Stimulated activated naive CD8-positive, alpha-beta T cell treated with anti-CD3 and anti-CD28 coated beads, Interleukin-15, Interleukin-2, amounts not matched to agents 100 U/mL and 50 U/mL, for 24 hours (primary cell): ENCODE measurements around the gene NCL.
"Not testable (repeated sequence)": the region's sequence is repeated elsewhere in the genome, so short reads cannot be mapped to it uniquely, and the experiment has no call there.

Source experiments
- ATAC-seq: fragments of 150-1000 bp; cut with Tn5 transposase; one replicate; pipeline ENCODE4 v1.10.0; 2021
- DNase-seq: peaks from one replicate; pipeline ENCODE4 v3.0.0; 2021

NCL gene

GRCh38 chr2:231467613-231468530, 3.6 kb upstream of the NCL start:
- DNase-seq (no peak), ATAC-seq (no peak)

- ATAC-seq = no peak
- no peak for DNase-seq
These were observed 2.8 kb upstream of the NCL start for GRCh38 chr2:231467016-231467545.

GRCh38 chr2:231464576-231465540, 574 bp upstream of the NCL start:
- peak; percentile 99 for DNase-seq
- no peak for ATAC-seq

GRCh38 chr2:231462729-231463465, 1.4 kb downstream of the NCL start:
- ATAC-seq = no peak
- DNase-seq = no peak

DNA sequence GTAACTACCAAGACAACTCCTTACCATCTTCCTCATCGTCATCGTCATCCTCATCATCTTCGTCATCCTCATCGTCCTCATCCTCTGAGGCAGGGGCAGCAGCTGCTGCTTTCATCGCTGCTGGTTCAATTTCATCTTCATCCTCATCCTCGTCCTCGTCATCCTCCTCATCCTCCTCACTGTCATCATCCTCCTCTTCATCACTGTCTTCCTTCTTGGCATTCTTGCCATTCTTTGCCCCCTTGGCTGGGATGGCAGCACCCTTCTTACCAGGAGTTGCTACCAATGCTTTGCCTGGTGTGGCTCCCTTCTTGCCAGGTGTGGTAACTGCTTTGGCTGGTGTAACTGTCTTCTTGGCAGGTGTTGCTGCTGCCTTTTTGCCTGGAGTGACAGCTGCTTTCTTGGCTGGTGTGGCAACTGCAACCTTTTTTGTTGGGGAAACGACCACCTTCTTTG, 2.7 kb downstream of the NCL start:
- no peak for ATAC-seq
- no peak for DNase-seq

DNA sequence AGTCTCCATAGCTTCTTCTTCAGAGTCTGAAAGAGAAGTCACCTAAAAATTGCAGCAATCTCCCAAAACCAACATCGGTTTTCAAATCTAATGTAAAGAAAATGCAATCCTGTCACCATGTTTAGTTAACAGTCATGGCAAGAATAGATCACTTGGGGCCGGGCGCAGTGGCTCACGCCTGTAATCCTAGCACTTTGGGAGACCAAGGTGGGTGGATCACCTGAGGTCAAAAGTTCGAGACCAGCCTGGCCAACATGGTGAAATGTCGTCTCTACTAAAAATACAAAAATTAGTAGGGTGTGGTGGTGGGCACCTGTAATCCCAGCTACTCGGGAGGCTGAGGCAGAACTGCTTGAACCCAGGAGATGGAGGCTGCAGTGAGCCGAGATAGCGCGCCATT, 3.4 kb downstream of the NCL start:
- not testable (repeated sequence) for DNase-seq

DNA sequence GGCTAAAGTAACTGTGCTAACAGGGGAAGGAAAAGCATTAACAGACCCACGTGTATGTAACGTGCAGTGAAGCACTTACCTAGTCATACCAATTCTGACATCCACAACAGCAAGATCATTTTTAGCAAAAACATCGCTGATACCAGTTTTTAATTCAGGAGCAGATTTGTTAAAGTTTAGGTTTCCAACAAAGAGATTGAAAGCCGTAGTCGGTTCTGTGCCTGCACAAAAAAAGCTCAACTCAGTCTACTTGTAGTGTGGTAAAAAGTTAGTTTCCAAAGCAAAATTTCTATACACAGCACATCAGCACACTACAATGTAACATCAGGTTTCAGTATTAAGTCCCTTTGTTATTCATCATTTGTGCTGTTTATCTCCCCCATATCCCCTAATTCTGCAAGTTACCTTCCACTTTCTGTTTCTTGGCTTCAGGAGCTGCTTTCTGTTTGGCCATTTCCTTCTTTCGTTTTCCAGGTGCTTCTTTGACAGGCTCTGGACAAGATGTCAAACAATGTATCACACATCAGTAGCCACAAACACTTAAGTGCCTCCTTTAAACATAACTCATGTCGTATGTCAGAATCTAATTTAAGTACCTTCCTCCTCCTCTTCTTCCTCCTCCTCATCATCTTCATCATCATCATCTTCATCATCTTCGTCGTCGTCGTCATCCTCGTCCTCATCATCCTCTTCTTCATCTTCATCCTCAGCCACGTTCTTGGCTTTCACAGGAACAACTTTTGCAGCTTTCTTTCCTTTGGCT, 4.0 kb downstream of the NCL start:
- no peak for ATAC-seq
- DNase-seq = no peak

More for the DNA sequence above, 3.4 kb downstream of the NCL start:
- not testable (repeated sequence) for ATAC-seq

DNA sequence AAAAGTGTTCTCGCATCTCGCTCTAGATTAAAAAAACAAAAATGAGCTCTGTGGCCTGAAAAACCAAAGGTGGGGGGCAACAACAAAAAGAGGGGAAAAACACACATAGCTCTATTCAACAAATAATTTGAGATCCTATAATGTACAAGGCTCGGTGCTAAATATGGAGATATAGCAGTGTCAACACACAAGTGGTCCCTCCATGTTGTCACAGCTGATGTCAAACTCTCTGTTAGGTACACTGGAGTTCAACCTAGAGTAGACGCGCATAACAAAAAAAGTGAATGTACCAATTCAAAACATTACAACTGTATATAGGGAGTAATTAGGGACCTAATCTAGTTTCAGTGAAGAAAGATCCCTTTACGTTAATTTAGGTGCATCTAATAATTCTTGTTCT, 5.9 kb downstream of the NCL start:
- ATAC-seq (no peak), DNase-seq (no peak)

DNA sequence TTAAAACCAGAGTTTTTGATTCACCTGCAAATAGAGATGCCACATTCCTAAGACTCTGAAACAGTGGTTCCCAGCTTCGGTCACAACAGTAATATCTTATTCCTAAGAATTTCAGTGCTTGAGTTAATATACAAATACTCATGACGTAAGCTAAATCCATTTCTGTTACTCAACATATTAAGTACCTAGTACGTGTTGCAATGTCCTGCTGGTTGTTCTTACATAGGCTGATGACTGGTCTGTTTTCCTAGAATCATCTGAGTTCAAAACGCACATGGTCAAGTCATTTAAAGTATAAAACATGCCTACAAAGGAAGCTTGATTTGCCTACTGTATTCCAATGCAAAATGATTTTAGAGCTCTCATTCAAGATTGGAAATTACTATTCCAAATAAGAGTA, 7.2 kb downstream of the NCL start:
- DNase-seq (no peak), ATAC-seq (no peak)

DNA sequence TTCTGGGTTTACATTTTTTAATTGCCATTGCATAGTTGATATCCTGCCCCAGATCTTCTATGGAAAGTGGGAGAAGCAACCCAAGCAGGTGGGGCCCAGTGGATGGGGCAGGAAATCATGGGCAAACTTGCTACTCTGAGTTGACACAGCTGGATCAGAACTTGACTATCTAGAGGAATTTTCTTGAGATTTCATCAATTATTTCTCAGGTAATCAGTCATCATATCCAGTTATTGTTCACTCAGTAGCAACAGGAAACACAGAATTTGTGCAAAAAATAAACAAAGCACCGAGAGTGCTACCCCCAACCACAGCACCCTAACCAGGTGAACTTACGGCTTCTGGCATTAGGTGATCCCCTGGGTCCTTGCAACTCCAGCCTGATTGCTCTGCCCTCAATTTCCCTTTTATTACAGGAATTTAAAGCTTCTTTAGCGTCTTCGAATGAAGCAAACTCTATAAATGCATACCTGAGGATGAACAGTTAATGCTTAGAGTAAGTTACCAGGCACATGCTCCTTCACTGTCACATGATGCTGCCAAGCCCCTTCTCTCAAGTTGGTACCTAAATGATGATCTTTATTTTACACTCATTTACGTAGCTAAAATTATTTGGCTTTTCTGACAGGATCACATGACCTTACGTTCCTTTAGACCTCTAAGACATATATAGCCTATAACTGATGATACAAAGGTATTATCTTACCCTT, 7.8 kb downstream of the NCL start:
- DNase-seq (no peak), ATAC-seq (no peak)

GRCh38 chr2:231455890-231456289, 8.4 kb downstream of the NCL start:
- no peak for ATAC-seq

DNA sequence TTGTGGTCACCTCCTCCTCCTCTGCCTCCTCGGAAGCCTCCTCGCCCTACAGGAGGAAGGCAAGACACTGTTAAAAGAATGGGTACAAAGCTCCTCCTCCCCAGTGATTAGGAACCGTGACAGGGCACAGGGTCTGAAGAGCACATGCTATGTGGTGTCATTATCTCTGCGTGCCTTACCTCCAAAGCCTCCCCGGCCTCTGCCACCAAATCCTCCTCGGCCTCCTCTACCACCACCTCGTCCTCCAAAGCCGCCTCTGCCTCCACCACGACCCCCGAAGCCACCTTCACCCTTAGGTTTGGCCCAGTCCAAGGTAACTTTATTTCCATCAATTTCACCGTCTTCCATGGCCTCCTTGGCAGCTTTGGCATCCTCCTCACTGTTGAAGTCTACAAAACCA, 9.1 kb downstream of the NCL start:
- DNase-seq (no peak), ATAC-seq (no peak)

More at GRCh38 chr2:231455890-231456289, 8.4 kb downstream of the NCL start:
- no peak for DNase-seq

DNA sequence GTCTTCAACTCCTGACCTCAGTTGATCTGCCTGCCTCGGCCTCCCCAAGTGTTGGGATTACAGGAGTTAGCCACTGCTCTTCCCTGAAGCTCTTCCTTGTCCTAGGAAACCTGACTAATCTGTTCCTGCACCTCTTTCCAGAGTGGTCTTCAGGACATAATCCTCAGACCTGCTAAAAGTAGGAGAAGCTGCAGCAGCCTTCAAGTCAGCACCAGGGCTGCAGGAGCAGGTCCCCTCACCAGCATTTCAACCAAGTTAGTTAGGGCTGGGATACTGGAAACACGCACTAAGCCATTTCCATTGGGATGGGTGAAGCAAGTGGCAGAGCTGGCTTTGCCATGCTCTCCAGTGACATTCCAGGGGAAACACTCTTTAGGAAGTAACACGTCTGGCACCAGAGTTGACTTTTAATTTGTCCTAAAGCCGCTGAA, 9.9 kb downstream of the NCL start:
- ATAC-seq (no peak), DNase-seq (no peak)

DNA sequence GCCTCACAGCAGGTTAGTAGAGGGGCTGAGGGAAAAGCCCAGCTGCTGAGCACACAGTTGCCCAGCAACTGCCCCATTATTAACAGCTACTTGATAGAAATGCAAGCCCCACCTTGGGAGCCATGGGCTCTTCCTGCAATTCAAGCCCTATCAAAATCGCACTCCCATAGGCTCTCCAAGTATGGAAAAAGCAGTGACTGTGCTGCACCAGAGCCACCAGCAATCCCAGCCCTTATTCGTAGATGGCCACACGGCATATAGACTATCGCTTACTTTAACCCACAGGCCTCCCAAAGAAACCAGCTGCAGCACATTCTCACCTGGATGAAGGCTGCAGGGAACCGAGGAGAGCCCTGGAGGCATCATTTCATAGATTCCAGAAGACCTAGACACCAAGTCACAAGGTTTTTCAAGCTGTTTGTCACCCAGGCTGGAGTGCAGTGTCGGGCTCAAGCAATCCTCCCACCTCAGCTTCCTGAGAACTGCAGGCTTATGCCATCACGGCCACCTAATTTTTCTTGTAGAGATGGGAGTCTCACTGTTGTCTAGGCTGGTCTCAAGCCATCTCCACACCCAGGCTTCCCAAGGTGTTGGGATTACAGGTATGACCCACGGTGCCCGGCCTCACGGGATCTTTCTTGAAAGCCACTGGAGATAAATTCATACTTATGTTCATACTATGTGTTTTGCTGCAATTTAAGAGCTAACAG, 11.3 kb downstream of the NCL start:
- ATAC-seq (peak; percentile 8), DNase-seq (no peak)

- DNase-seq (no peak), ATAC-seq (peak; percentile 9)
These were observed 13.7 kb downstream of the NCL start for GRCh38 chr2:231450548-231450989.

DNA sequence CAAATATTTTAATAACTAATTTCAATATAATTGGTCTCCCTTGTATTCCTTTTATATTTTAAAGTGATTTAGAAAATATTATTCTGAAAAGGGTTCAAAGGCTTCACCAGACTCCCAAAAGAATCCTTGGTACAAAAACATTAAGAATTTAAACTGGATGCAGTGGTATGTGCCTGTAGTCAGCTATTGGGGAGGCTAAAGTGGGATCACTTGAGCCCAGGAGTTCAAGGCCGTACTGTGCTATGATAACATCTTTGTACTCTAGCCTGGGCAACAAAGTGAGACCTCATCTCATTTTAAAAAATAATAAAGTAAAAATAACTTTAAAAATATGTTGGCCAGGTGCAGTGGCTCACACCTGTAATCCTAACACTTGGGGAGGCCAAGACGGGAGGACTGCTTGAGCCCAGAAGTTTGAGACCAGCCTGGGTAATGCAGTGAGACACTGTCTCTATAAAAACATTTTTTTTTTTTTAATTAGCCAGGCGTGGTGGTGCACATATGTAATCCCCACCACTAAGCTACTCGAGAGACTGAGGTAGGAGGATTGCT, 14.7 kb downstream of the NCL start:
- DNase-seq = no peak
- no peak for ATAC-seq

DNA sequence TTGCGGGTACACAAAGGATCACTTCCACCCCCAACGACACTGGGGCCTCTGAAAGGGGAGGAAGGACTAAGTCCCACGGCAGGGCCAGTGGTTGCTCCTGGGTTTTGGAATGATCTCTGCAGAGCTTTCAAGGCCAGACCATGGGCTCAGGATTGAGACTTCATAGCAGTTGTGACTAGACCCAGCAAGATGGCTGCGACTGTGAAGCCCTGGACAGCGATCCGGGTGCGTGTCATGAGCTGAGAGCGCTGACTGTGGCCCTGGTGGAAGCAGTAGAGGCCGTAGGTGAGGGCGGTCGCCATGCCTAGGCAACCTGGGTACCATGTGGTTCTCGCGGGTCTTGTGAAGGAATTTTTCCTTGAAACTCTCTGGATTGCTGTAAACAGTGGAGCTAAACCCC, 27.3 kb downstream of the NCL start:
- no peak for DNase-seq
- no peak for ATAC-seq

DNA sequence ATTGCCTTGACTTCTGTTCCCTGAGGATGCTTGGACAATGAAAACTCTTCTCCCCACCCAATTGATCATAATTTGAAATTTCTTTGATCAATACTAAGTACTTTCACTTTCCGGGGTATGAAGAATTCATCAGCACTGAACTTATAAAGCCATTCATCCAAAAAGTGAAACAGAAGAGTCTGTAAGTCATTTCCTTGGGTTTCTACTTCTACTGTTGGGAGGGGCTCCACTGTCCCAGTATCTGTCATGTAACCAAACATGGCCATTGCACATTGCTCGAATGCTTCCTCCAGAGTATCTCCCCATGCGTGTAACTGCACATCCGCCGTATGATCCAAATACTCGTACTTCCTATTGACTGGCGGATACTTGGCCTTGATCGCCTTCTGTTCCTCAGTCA, 30.3 kb downstream of the NCL start:
- DNase-seq (no peak), ATAC-seq (no peak)

GRCh38 chr2:231431606-231432005, 32.7 kb downstream of the NCL start:
- DNase-seq (no peak), ATAC-seq (no peak)
